ENCODE measurements around the gene KCNQ1.

Gene KCNQ1

DNA sequence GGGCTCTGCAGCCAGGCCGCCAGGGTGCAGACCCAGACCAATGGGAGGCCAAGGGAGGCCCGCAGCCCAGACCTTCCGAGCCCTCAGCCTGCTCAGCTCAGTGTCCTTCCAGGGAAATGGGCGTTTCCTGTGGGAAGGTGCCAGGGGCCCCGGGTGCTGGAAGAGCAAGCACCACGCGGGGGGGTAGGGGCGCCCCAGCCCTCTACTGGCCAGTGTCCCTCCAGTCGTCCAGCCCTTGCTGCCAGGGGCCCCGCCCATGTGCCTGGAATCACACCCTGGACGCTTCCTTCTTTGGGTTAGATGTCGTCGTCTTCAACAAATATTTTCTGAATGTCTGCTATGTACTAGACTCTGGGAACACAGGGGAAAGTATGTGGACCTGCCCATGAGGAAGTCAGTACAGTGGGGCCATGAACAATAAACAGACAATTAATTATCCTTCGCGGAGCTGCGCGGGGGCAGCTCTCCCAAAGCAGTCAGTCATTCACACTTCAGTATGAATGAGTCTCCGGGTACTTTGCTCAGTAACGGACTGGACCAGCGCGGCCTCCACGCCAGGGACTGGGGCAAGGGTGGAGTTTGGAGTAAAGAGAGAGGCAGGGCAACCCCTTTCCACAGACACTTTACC, 380.6 kb downstream of the KCNQ1 start:
- in situ Hi-C loops (cut with MboI; ENCODE audit: low sequenced_read_pairs): no loop called here

GRCh38 chr11:2825889-2826678, 381.3 kb downstream of the KCNQ1 start:
- in situ Hi-C loops (cut with MboI; ENCODE audit: low sequenced_read_pairs): no loop called here

DNA sequence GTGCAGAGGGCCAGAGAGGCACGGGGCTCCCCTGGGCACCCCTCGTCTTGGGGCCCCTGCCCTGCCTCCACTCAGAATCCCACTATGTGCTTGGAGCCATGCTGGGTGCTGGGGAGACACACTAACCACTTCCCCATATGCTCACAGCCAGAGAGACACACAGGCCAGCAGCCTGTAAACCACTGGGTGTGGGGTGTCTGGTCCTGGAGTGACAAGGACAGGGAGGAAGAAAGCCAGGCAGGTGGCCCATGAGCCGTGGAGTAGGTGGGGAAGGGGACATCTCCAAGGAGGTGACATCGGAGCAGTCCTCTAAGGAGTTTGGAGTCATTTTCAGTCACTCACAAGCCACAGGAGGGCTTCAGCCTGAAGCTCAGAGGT, 381.9 kb downstream of the KCNQ1 start:
- in situ Hi-C loops (cut with MboI; ENCODE audit: low sequenced_read_pairs): no loop called here

DNA sequence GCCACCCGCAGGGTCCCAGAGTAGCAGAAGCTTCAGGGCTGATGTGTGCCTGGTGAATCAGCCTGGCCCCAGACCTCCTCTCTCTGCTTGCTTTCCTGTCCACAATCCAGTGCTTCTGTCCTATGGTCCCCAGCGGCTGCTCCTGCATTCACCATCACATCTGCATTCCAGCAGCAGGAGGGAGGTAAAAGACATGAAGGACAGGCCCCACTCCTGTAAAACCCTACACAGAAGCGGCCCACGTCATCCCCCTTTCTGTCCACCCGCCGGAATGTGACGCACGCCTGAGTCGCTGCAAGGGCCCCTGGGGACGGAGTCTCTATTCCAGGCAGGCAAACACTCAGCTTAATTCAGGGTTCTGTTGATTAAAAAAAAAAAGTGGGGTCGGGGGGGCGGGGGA, 382.4 kb downstream of the KCNQ1 start:
- in situ Hi-C loops (cut with MboI; ENCODE audit: low sequenced_read_pairs): no loop called here

DNA sequence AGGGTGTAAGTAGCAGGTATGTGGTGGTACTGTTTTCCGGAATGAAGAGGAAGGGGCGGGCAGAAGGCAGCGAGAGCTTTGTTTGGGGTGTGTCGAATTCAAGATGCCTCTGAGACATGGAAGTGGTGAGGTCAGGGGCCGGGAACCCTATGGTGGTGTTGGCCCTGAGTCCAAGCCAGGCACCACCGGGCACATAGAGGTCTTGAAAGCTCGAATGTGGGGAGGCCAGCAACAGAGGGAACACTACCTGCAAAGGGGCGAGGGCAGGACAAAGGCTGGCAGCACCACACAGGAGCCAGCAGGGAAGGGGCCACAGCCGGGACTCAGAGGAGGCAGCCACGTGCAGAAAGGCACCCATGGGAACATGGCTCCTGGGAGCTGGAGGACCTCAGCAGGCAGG, 383.0 kb downstream of the KCNQ1 start:
- in situ Hi-C loops (cut with MboI; ENCODE audit: low sequenced_read_pairs): no loop called here

DNA sequence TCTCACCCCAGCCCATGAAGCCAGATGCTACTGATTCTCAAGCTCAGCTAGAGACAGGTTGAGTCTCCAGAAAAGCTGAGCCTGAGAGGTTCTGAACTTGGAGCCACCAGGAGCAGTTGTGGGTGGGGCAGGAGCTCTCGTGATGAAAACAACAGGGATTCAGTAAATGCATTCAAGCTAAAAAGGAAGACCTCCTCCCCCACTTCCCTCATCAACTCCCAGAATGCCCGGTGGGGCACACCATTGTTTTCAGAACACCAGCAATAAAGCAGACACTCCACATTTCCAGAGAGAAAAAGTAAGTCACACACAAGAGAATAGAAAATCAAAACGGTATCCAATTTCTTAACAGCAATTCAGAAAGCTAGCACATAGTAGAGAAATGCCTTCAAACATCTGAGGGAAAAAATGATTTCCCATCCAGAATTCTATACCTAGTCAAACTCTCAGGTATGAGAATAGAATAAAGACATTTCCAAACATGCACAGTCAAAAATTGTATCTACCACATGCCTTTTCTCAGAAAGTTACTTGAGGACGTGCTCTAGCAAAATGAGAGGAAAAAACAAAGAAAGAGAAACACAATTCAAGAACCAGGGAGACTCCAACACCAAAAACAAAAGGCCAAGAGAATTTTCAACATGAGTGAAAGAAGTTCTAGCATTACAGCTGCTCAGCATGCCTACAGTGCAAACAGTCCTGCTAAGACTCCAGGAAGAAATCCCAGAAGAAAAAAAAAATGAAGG, 383.9 kb downstream of the KCNQ1 start:
- in situ Hi-C loops (cut with MboI; ENCODE audit: low sequenced_read_pairs): no loop called here

- in situ Hi-C loops (cut with MboI; ENCODE audit: low sequenced_read_pairs): no loop called here
Measured at GRCh38 chr11:2830030-2830812, 385.4 kb downstream of the KCNQ1 start.

DNA sequence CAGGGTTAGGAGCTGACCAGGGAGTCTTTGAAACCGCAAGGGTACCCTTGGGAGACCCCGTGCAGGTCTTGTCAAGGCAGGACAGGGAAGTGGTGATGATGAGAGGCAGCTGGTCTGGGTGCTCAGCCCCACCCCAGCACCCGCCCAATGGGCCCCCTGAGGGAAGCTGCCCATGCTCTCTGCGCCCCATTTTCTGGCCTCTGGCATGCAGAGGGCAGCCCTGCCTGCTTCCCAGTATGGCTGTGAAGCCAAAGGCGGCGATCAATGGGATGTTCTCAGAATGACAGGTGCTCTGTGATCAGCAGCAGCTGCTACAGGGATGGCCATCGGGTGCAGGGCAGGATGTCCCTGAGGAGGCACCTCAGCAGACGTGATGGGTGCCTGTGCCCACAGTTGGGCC, 386.1 kb downstream of the KCNQ1 start:
- in situ Hi-C loops (cut with MboI; ENCODE audit: low sequenced_read_pairs): no loop called here

- in situ Hi-C loops (cut with MboI; ENCODE audit: low sequenced_read_pairs): no loop called here
Measured at GRCh38 chr11:2831781-2832532, 387.1 kb downstream of the KCNQ1 start.

- in situ Hi-C loops (cut with MboI; ENCODE audit: low sequenced_read_pairs): no loop called here
Measured at GRCh38 chr11:2832533-2833020, 387.8 kb downstream of the KCNQ1 start.

DNA sequence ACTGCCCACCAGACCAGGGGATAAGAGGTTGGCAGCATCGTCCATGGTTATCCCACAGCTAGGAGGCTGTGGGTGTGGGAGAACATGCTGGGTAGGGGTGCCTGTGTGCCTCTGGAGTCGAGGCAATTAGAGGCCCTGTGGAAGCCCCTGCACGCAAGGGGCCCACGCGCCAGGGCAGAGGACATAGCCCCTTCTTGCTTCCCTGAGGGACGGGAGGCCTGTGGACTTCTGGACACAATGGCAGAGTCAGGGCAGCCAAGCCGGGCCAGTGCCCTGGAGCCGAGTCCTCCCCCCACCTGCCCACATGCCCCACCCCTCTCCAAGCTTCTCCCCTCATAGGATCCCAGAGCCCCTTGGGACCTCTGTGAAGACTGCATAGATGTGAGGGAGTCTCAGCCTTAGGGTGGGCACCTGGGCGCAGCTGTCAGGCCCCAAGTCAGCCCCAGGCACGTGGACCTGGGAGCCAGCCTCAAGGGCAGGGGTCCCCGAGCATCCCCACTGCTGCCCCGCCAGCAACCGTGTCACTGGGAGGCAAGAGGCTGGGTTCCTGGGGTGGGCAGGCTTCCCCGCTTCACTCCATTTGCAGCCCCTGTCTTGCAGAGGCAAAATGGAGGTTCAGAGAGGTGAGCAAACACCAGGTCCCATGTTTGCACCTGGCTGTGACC, 388.4 kb downstream of the KCNQ1 start:
- in situ Hi-C loops (cut with MboI; ENCODE audit: low sequenced_read_pairs): no loop called here

GRCh38 chr11:2833716-2834502, 389.1 kb downstream of the KCNQ1 start:
- in situ Hi-C loops (cut with MboI; ENCODE audit: low sequenced_read_pairs): no loop called here

DNA sequence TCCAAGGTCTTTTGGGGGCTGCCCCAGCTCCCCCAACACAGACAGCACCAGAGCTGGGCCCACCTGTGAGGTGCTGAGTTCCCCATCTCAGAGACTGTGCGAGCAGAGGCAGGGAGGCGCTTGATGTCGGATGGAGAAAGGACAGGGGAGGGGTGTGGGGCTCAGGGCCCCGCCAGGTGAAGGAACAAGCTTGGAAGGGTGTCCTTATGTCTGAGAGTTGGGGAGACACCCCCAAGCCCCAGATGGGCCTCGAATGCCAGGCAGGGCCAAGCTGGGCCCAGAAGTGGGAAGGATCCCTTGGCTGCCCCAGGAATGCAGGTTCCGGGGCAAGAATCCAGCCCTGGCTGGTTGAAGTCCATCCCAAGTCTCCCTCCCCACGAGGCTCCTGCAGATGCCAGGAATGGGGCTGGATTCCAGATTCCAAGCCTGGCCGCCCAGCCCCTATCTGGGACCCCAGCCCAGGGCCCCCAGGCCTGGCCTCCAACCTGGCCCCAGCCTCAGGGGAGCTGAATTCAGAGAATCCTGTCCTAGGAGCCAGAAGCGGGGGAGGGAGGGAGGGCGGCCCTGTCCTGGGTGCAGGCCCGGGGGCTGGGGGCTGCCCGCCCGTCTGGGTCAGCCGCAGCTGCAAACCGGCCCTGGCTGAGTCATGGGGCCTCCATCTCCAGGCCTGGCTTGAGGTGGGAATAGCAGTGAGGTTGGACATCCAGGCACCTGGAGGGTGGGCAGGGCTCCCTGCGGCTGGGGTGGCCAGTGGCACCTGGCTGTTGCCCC, 389.9 kb downstream of the KCNQ1 start:
- in situ Hi-C loops (cut with MboI; ENCODE audit: low sequenced_read_pairs): no loop called here

GRCh38 chr11:2835296-2835695, 390.5 kb downstream of the KCNQ1 start:
- in situ Hi-C loops (cut with MboI; ENCODE audit: low sequenced_read_pairs): no loop called here

GRCh38 chr11:2835751-2836150, 390.9 kb downstream of the KCNQ1 start:
- in situ Hi-C loops (cut with MboI; ENCODE audit: low sequenced_read_pairs): no loop called here

DNA sequence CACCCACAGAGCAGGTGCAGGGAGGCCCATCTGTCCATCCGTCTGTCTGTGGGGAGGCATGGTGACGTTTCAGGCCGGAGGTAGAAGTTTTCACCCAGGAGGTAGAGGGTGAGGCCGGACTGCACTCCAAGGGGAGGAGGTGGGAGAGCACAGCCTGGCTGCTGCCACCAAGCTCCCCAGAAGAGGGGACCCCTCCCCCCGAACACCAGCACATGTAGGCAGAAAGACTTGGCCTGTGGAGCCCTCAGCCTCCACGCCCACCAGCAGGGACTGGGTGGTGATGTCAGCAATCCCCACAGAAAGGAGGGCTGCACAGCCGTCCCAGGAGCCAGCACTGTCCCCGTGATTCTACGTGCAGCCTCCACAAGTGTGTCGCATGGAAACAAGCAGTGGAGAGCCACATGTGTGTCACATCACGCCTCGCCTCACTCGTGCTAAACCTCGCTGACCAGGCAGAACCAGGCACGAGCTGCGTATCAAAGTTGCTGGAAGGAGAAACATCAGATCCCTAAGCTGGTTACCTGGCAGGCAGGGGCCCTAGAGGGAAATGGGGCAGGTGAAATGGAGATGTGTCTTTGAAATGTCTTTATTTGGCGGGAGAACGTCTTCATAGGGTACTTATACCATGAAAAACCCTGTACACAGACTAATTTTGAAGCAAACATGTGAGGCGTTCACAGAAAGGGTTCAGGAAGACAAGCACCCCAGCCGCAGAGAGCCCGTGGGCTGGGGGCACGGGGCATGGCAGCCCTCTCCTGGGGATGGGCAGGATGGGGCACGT, 391.7 kb downstream of the KCNQ1 start:
- in situ Hi-C loops (cut with MboI; ENCODE audit: low sequenced_read_pairs): no loop called here

GRCh38 chr11:2837096-2837601, 392.3 kb downstream of the KCNQ1 start:
- in situ Hi-C loops (cut with MboI; ENCODE audit: low sequenced_read_pairs): no loop called here
